SU-DHL-6 (cell line): ENCODE results near the gene RNF180.

Experiments used
- H2AFZ ChIP-seq: fragments of 200-600 bp; sonication (generic); 2 replicates; pipeline ENCODE4 v1.6.1; 2014; ENCODE audit warnings: low read depth, mild to moderate bottlenecking, moderate library complexity, mixed read lengths, antibody characterized with exemption, low read length; ENCODE audit not compliant: severe bottlenecking
- H3F3A ChIP-seq: fragments of 200-600 bp; shearing (Covaris generic); 2 replicates; pipeline ENCODE4 v1.6.0; 2016; ENCODE audit warnings: antibody characterized with exemption, mild to moderate bottlenecking; ENCODE audit not compliant: insufficient read depth
- H3K27ac ChIP-seq: fragments of 200-600 bp; sonication (generic); 2 replicates; pipeline ENCODE4 v1.5.1; 2016; ENCODE audit warnings: low read depth, mild to moderate bottlenecking, low read length, moderate library complexity, mixed read lengths
- H3K27me3 ChIP-seq: fragments of 200-600 bp; sonication (generic), shearing (Covaris generic); 2 replicates; pipeline ENCODE4 v1.6.0; 2014; ENCODE audit warnings: mild to moderate bottlenecking, low read length
- H3K36me3 ChIP-seq: fragments of 200-600 bp; sonication (generic); 2 replicates; pipeline ENCODE4 v1.6.1; 2014; ENCODE audit warnings: mild to moderate bottlenecking, low read length, mixed read lengths
- H3K4me2 ChIP-seq: fragments of 300-600, 200-600 bp; shearing (Covaris generic), sonication (generic); 2 replicates; pipeline ENCODE4 v1.6.0; 2014; ENCODE audit warnings: low read length, low read depth, mild to moderate bottlenecking; ENCODE audit not compliant: poor library complexity, severe bottlenecking
- H3K4me3 ChIP-seq: fragments of 200-600 bp; sonication (generic); 2 replicates; pipeline ENCODE4 v1.5.1; 2014; ENCODE audit warnings: antibody characterized with exemption, low read length, mild to moderate bottlenecking, mixed read lengths; ENCODE audit not compliant: insufficient read depth, poor library complexity, severe bottlenecking
- H3K79me2 ChIP-seq: fragments of 200-600 bp; sonication (generic); 2 replicates; pipeline ENCODE4 v1.6.1; 2014; ENCODE audit warnings: mild to moderate bottlenecking, low read length, moderate library complexity; ENCODE audit not compliant: insufficient read depth
- H3K9ac ChIP-seq: fragments of 200-600 bp; sonication (generic); 2 replicates; pipeline ENCODE4 v1.7.0; 2014; ENCODE audit warnings: mild to moderate bottlenecking, low read length
- H3K9me2 ChIP-seq: fragments of 200-600 bp; sonication (generic); replicated peaks from 2 replicates; pipeline ENCODE4 v1.6.1; 2014; ENCODE audit warnings: low read length; ENCODE audit not compliant: insufficient read depth
- H3K9me3 ChIP-seq: fragments of 200-600 bp; sonication (generic); 2 replicates; pipeline ENCODE4 v1.6.1; 2014; ENCODE audit warnings: low read length, mixed read lengths; ENCODE audit not compliant: insufficient read depth
- H4K20me1 ChIP-seq: fragments of 200-600 bp; sonication (generic); 2 replicates; pipeline ENCODE4 v1.6.1; 2014; ENCODE audit warnings: low read depth, mild to moderate bottlenecking, antibody characterized with exemption, low read length, moderate library complexity, mixed read lengths
- CTCF ChIP-seq: fragments of 200-600 bp; sonication (generic); IDR thresholded peaks from one replicate; pipeline ENCODE4 v1.5.1; 2017; ENCODE audit warnings: antibody characterized with exemption, mild to moderate bottlenecking, low read length, moderate library complexity; ENCODE audit not compliant: insufficient read depth, poor library complexity, severe bottlenecking
- EZH2phosphoT487 ChIP-seq: fragments of 200-600 bp; sonication (generic), shearing (Covaris generic); conservative IDR thresholded peaks from 2 replicates; pipeline ENCODE4 v1.6.1; 2018; ENCODE audit warnings: mild to moderate bottlenecking, antibody characterized with exemption, low read length, moderate library complexity, mixed read lengths

Gene RNF180

DNA sequence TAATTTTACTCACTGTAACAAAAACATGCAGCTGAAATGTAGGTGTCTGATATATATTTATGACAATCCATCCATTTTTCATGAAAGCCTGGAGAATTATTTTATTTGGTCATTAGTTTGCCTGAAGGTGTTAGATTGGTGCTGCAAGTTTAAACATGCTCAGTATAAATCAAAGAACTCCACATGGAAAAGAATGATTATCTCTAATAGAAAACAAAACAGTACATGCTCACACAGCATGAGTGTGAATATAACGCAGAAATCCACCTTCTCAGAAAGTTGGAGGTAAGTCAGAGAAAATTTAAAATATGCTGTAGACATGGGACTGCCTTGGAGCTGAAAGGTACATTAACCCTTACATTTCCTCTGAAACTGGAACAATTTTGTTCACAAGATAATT lies 174.7 kb downstream of the RNF180 start:
- TF ChIP-seq CTCF (no peak), EZH2phosphoT487 (no peak)
- Histone ChIP-seq H2AFZ (no peak overlapping the region), H3K9me3 (no peaks in the 10 kb centered on the region), H3K4me3 (no peak overlapping the region), H3K9me2 (no peaks in the 10 kb centered on the region), H3K36me3 (no peaks in the 10 kb centered on the region), H3K4me2 (no peak overlapping the region), H3K9ac (no peak overlapping the region), H3K27me3 (no peaks in the 10 kb centered on the region), H3F3A (no peaks in the 10 kb centered on the region), H4K20me1 (no peaks in the 10 kb centered on the region), H3K27ac (no peak overlapping the region), H3K79me2 (no peaks in the 10 kb centered on the region)

DNA sequence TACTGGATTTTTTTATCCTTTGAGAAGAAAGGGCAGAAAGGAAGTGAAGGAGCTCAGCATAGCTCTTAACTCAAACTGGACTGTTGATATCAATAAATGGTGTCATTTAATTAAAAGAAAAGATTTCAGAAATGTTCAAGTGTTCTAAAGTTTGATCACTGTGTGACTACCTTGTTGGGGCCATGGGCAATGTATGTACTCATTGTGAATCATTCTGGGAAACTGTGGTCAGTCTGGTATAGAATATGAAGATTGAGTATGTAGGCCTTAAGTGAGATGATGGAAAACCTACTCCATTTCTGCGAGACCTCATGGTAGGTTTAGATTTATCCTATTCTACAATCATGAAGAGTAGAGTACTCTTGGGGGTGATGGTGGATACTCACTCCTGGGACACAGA lies 175.7 kb downstream of the RNF180 start:
- Histone ChIP-seq H3K4me2 (no peak overlapping the region), H3K79me2 (no peaks in the 10 kb centered on the region), H3K36me3 (no peaks in the 10 kb centered on the region), H3K9ac (no peak overlapping the region), H2AFZ (no peak overlapping the region), H4K20me1 (no peaks in the 10 kb centered on the region), H3K9me3 (no peaks in the 10 kb centered on the region), H3K9me2 (no peaks in the 10 kb centered on the region), H3K4me3 (no peak overlapping the region), H3F3A (no peaks in the 10 kb centered on the region), H3K27me3 (no peaks in the 10 kb centered on the region), H3K27ac (no peak overlapping the region)
- no peak for TF ChIP-seq EZH2phosphoT487

GRCh38 chr5:64344501-64344900 lies 178.9 kb downstream of the RNF180 start:
- no peak overlapping the region for H3K4me3 ChIP-seq
- TF ChIP-seq EZH2phosphoT487 (no peak), CTCF (no peak)

GRCh38 chr5:64347309-64347708 lies 181.7 kb downstream of the RNF180 start:
- Histone ChIP-seq H3K9ac (no peak overlapping the region), H2AFZ (no peak overlapping the region), H3K4me2 (no peak overlapping the region), H3K9me3 (no peaks in the 10 kb centered on the region), H3K27ac (no peak overlapping the region), H3K27me3 (no peaks in the 10 kb centered on the region), H4K20me1 (no peaks in the 10 kb centered on the region), H3K79me2 (no peaks in the 10 kb centered on the region), H3K36me3 (no peaks in the 10 kb centered on the region), H3F3A (no peaks in the 10 kb centered on the region), H3K9me2 (no peaks in the 10 kb centered on the region), H3K4me3 (no peak overlapping the region)
- no peak for TF ChIP-seq EZH2phosphoT487
- no peak for TF ChIP-seq CTCF

More at GRCh38 chr5:64344501-64344900, 178.9 kb downstream of the RNF180 start:
- no peak overlapping the region for H3K9ac ChIP-seq
- H3K79me2 ChIP-seq, result no peaks in the 10 kb centered on the region
- no peaks in the 10 kb centered on the region for H3K9me2 ChIP-seq
- no peaks in the 10 kb centered on the region for H3K27me3 ChIP-seq
- no peaks in the 10 kb centered on the region for H3K36me3 ChIP-seq
- H3K9me3 ChIP-seq, result no peaks in the 10 kb centered on the region
- H3F3A ChIP-seq, result no peaks in the 10 kb centered on the region
- no peak overlapping the region for H2AFZ ChIP-seq
- no peaks in the 10 kb centered on the region for H4K20me1 ChIP-seq
- H3K4me2 ChIP-seq, result no peak overlapping the region
- H3K27ac ChIP-seq, result no peak overlapping the region
